Right lobe of liver (tissue), 6 donors: ENCODE data around the gene SAP30BP. TPM values are rescaled to one million over a fixed set of nuclear protein-coding genes. Genes with fewer than 3 reads are reported as not detected.
A peak's percentile ranks its signal among the peaks of the same experiment; 100 is the strongest.

Source experiments
- ATAC-seq, 4 donors: fragments of 200-7000 bp; cut with Tn5 transposase; one replicate each; pipeline ENCODE4 v1.9.1; 2020; ENCODE audit warnings: mild to moderate bottlenecking in 4 of 4, moderate library complexity in 4 of 4
- DNase-seq, 3 donors: peaks; one replicate each; pipeline ENCODE4 v3.0.0-alpha.2; 2020
- H3K27ac ChIP-seq, 3 donors: fragments of 200-600 bp; one replicate each; pipeline ENCODE4 v1.8.0; 2022
- H3K27me3 ChIP-seq, 2 donors: fragments of 200-600 bp; one replicate each; pipeline ENCODE4 v1.8.0; 2022
- H3K36me3 ChIP-seq, 4 donors: fragments of 200-600 bp; sonication (generic) in 1 of 4; one replicate each; pipeline versions ENCODE4 v1.5.1 to v1.8.0; 2017 to 2022; ENCODE audit warnings: control low read depth in 1 of 4
- H3K4me1 ChIP-seq, 4 donors: fragments of 200-600 bp; sonication (generic) in 1 of 4; one replicate each; pipeline versions ENCODE4 v1.5.1 to v1.8.0; 2017 to 2022; ENCODE audit warnings: control low read depth in 1 of 4
- H3K4me3 ChIP-seq, 3 donors: fragments of 200-600 bp; one replicate each; pipeline ENCODE4 v1.8.0; 2022
- H3K9me3 ChIP-seq, 4 donors: fragments of 200-600 bp; sonication (generic) in 1 of 4; one replicate each; pipeline versions ENCODE4 v1.5.1 to v1.8.0; 2017 to 2022; ENCODE audit warnings: control low read depth in 1 of 4
- POLR2A ChIP-seq: fragments of 450-650 bp; IDR thresholded peaks from one replicate; pipeline ENCODE4 v1.6.1; 2017; ENCODE audit warnings: antibody characterized with exemption, mild to moderate bottlenecking
- WGBS: methylation state at CpG from one replicate; pipeline ENCODE4 v1.1.6; 2018; ENCODE audit warnings: low coverage, low lambda C conversion rate; ENCODE audit not compliant: insufficient coverage; ENCODE audit errors: missing lambda C conversion rate; 5-methylcytosine and 5-hydroxymethylcytosine counted together
- intact Hi-C, 2 donors: fragments of 100-400 bp; cut with DNase I; formaldehyde crosslinking; loops; one replicate each; pipeline versions ENCODE4 v1.11.2 to v1.14.1; 2022
- total RNA-seq, 6 experiments: library from RNA; depleted of rRNA in 2 of 6; stranded (reverse); fragments of >200 nt in 2 of 6; fragmentation: NEBNext Ultra II Directional in 3 of 6; extraction: Animal tissue kit (Norgen Biotek cat#: 25700) in 3 of 6; gene quantifications; one replicate each; pipeline versions ENCODE4 v1.1.0 to v1.2.4, GENCODE V29; 2016 to 2023
- TF ChIP-seq, protein P1 (sequence below), 4 donors: fragments of 200-600 bp in 3 of 4; fragments of 450-650 bp in 1 of 4; IDR thresholded peaks; one replicate each; pipeline versions ENCODE4 v1.5.1 to v1.8.0; 2016 to 2022; ENCODE audit warnings: antibody characterized with exemption in 4 of 4, mild to moderate bottlenecking in 2 of 4
- donor health status: DM: no; HTN: yes; CAD: no.
- donor health status: DM: no; HTN: no; CAD: no.
- donor health status: DM: no; HTN: no; CAD: no.
- donor health status: DM: no; HTN: yes; CAD: no.
- donor health status: DM: no; HTN: yes; CAD: no.

SAP30BP gene
- total RNA-seq, 6 experiments from 2014 or later = 24.0 to 36.0 (median 27.0) TPM

- Histone ChIP-seq H3K36me3 (peaks cover 12 to 64% (median 31%) of the 10 kb centered on the region in 4 donors), H3K27ac (no peak overlapping the region), H3K4me3 (no peak overlapping the region), H3K4me1 (no peaks in the 10 kb centered on the region), H3K9me3 (no peaks in the 10 kb centered on the region), H3K27me3 (no peaks in the 10 kb centered on the region)
- 94% methylated on average over 6 of the region's 12 CpGs for WGBS
- ATAC-seq (no peak), DNase-seq (no peak)
- intact Hi-C loops = no loop called here
- TF ChIP-seq, protein P1, sequence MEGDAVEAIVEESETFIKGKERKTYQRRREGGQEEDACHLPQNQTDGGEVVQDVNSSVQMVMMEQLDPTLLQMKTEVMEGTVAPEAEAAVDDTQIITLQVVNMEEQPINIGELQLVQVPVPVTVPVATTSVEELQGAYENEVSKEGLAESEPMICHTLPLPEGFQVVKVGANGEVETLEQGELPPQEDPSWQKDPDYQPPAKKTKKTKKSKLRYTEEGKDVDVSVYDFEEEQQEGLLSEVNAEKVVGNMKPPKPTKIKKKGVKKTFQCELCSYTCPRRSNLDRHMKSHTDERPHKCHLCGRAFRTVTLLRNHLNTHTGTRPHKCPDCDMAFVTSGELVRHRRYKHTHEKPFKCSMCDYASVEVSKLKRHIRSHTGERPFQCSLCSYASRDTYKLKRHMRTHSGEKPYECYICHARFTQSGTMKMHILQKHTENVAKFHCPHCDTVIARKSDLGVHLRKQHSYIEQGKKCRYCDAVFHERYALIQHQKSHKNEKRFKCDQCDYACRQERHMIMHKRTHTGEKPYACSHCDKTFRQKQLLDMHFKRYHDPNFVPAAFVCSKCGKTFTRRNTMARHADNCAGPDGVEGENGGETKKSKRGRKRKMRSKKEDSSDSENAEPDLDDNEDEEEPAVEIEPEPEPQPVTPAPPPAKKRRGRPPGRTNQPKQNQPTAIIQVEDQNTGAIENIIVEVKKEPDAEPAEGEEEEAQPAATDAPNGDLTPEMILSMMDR (IDR thresholded peaks at IDR 0.05) = no peak
- no peak for TF ChIP-seq POLR2A
Observed at GRCh38 chr17:75703191-75703590, 36.1 kb downstream of the SAP30BP start.

DNA sequence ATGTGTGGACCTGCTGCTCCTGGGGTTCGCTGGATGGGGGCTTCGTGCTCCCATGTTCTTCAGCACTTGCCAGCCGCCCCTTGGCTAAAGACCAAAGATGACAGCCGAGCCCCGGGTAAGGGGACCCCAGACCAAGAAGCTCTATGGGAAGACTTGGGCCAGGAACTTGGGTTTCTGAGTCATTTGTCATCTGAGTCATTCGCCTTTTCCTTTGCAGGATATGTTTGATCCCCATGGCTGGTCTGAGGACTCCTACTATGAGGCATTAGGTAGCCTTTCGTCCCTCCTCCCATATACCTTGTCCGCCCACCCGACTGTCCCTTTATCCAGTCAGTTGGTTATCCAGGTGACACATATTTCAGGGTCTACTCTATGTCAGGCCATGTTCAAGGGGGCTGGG lies 36.5 kb downstream of the SAP30BP start:
- no peak for DNase-seq
- Histone ChIP-seq H3K4me1 (no peaks in the 10 kb centered on the region), H3K27me3 (no peaks in the 10 kb centered on the region), H3K9me3 (no peaks in the 10 kb centered on the region), H3K36me3 (peaks cover 12 to 64% (median 31%) of the 10 kb centered on the region in 4 donors), H3K27ac (no peak overlapping the region), H3K4me3 (no peak overlapping the region)
- intact Hi-C loops = no loop called here
- ATAC-seq = no peak
- WGBS = 100% methylated on average over 3 of the region's 9 CpGs
- TF ChIP-seq, protein P1 (IDR thresholded peaks at IDR 0.05) = no peak
- TF ChIP-seq POLR2A = no peak

- H3K36me3 ChIP-seq = peaks cover 12 to 57% (median 24%) of the 10 kb centered on the region in 4 donors
- no peak overlapping the region for H3K4me3 ChIP-seq
- no peak overlapping the region for H3K27ac ChIP-seq
- no peaks in the 10 kb centered on the region for H3K27me3 ChIP-seq
- WGBS = 100% methylated on average over 2 of the region's 27 CpGs
- H3K9me3 ChIP-seq = no peaks in the 10 kb centered on the region
- TF ChIP-seq, protein P1 (IDR thresholded peaks at IDR 0.05) = no peak
- no peak for TF ChIP-seq POLR2A
- ATAC-seq = no peak
- no peak for DNase-seq
- H3K4me1 ChIP-seq = no peaks in the 10 kb centered on the region
- intact Hi-C loops = no loop called here
Observed at GRCh38 chr17:75704963-75705875, 38.1 kb downstream of the SAP30BP start.

- peak in 1 of 4 donors; percentile 14 for ATAC-seq
- 87% methylated on average over 10 of the region's 20 CpGs for WGBS
- H3K27me3 ChIP-seq = no peaks in the 10 kb centered on the region
- no peak overlapping the region for H3K4me3 ChIP-seq
- no peaks in the 10 kb centered on the region for H3K9me3 ChIP-seq
- intact Hi-C loops = no loop called here
- TF ChIP-seq POLR2A = no peak
- TF ChIP-seq, protein P1 (IDR thresholded peaks at IDR 0.05) = no peak
- no peak overlapping the region for H3K27ac ChIP-seq
- no peaks in the 10 kb centered on the region for H3K4me1 ChIP-seq
- H3K36me3 ChIP-seq = peaks cover 5 to 48% (median 18%) of the 10 kb centered on the region in 4 donors
- no peak for DNase-seq
Observed at GRCh38 chr17:75706042-75706728, 39.0 kb downstream of the SAP30BP start.
